Keratinocyte (primary cell): ENCODE data around the gene TELO2. TPM values are rescaled to one million over a fixed set of nuclear protein-coding genes. Genes with fewer than 3 reads are reported as not detected.

Experiments
- DNase-seq: peaks from one replicate; pipeline ENCODE4 v3.0.0-alpha.2; 2011; ENCODE audit warnings: low read depth, missing footprints, low spot score
- FAIRE-seq: peaks from 2 replicates; lab custom pipeline; 2011; peaks lifted over from hg19 to GRCh38; lab: Jason Lieb, UNC
- H2AFZ ChIP-seq: 2 replicates; pipeline ENCODE4 v1.6.0; 2012; ENCODE audit warnings: low read length, control low read depth, inconsistent platforms; ENCODE audit not compliant: control insufficient read depth
- H3K27ac ChIP-seq: 2 replicates; pipeline ENCODE4 v1.5.1; 2011; ENCODE audit warnings: low read length; ENCODE audit not compliant: control insufficient read depth, insufficient read depth
- H3K27me3 ChIP-seq: 3 replicates; pipeline ENCODE4 v1.6.0; 2011; ENCODE audit warnings: low read length; ENCODE audit not compliant: control insufficient read depth, insufficient read depth; ENCODE audit errors: extremely low read depth
- H3K36me3 ChIP-seq, 2 experiments: 2 replicates in 1 of 2; 3 replicates in 1 of 2; pipeline ENCODE4 v1.5.1; 2011; ENCODE audit warnings: low read length in 2 of 2, mild to moderate bottlenecking in 1 of 2; ENCODE audit not compliant: control insufficient read depth in 2 of 2, insufficient read depth in 2 of 2; ENCODE audit errors: extremely low read depth in 1 of 2
- H3K4me1 ChIP-seq: 3 replicates; pipeline ENCODE4 v1.5.1; 2011; ENCODE audit warnings: low read length; ENCODE audit not compliant: control insufficient read depth, insufficient read depth; ENCODE audit errors: extremely low read depth
- H3K4me2 ChIP-seq: 3 replicates; pipeline ENCODE4 v1.6.0; 2011; ENCODE audit warnings: low read depth, low read length; ENCODE audit not compliant: control insufficient read depth, insufficient read depth; ENCODE audit errors: extremely low read depth
- H3K4me3 ChIP-seq, 3 experiments: fragments of 200-600 bp in 1 of 3; sonication (generic) in 1 of 3; 2 replicates in 2 of 3; 3 replicates in 1 of 3; pipeline ENCODE4 v1.5.1; 2011 to 2016; ENCODE audit warnings: low read length in 3 of 3, mild to moderate bottlenecking in 3 of 3, control low read depth in 2 of 3, inconsistent platforms in 1 of 3, low read depth in 1 of 3, mixed read lengths in 1 of 3, mixed run types in 1 of 3, moderate library complexity in 1 of 3; ENCODE audit not compliant: control insufficient read depth in 2 of 3, insufficient read depth in 2 of 3; ENCODE audit errors: extremely low read depth in 1 of 3
- H3K79me2 ChIP-seq: 2 replicates; pipeline ENCODE4 v1.6.0; 2012; ENCODE audit warnings: low read length; ENCODE audit not compliant: control insufficient read depth, insufficient read depth
- H3K9ac ChIP-seq: 3 replicates; pipeline ENCODE4 v1.6.0; 2011; ENCODE audit warnings: low read length; ENCODE audit not compliant: control insufficient read depth, insufficient read depth; ENCODE audit errors: extremely low read depth
- H3K9me1 ChIP-seq: 3 replicates; pipeline ENCODE4 v1.6.0; 2011; ENCODE audit warnings: low read length; ENCODE audit not compliant: control insufficient read depth, insufficient read depth; ENCODE audit errors: extremely low read depth
- H3K9me3 ChIP-seq: 2 replicates; pipeline ENCODE4 v1.5.1; 2012; ENCODE audit warnings: low read depth, low read length; ENCODE audit not compliant: control insufficient read depth
- H4K20me1 ChIP-seq: 3 replicates; pipeline ENCODE4 v1.6.0; 2011; ENCODE audit warnings: low read length; ENCODE audit not compliant: control insufficient read depth, insufficient read depth; ENCODE audit errors: extremely low read depth
- CTCF ChIP-seq, 3 experiments: IDR thresholded peaks in 1 of 3; conservative IDR thresholded peaks in 1 of 3; optimal IDR thresholded peaks in 1 of 3; 2 replicates in 2 of 3; 3 replicates in 1 of 3; pipeline versions ENCODE3 to v1.5.1; 2011; ENCODE audit warnings: low read length in 3 of 3, mild to moderate bottlenecking in 3 of 3, moderate library complexity in 2 of 3, control low read depth in 1 of 3, inconsistent platforms in 1 of 3; ENCODE audit not compliant: insufficient read depth in 2 of 3; ENCODE audit errors: extremely low read depth in 1 of 3
- EZH2 ChIP-seq: IDR thresholded peaks from one replicate; pipeline ENCODE4 v1.6.1; 2012; ENCODE audit warnings: inconsistent platforms, mild to moderate bottlenecking, low read length, moderate library complexity
- dilution Hi-C: fragments of 300-500 bp; cut with MboI; formaldehyde crosslinking; loops from one replicate; pipeline ENCODE4 v1.7.0; 2020; ENCODE audit warnings: low sequenced_read_pairs; ENCODE audit not compliant: extremely low pct_ligation_motif_present
- polyA plus RNA-seq, 5 experiments: library from polyadenylated mRNA; depleted of rRNA in 3 of 5; stranded (reverse) in 3 of 5; stranded (forward) in 1 of 5; unstranded in 1 of 5; fragments of >200 nt; gene quantifications; 1 replicate in 1 of 5; 2 replicates in 3 of 5; 3 replicates in 1 of 5; pipeline versions ENCODE4 v1.2.1 to v1.2.3, GENCODE V29; 2011 to 2012; ENCODE audit warnings: missing spikeins in 2 of 5, low read depth in 1 of 5, low replicate concordance in 1 of 5

Gene TELO2
- polyA plus RNA-seq, 1 donor (not counting 4 experiments of a cell fraction or from before 2014, with no cell fraction given), result 7.9 TPM

GRCh38 chr16:1447965-1448364 is 45.2 kb upstream of the TELO2 start:
- H3K36me3 ChIP-seq, result peaks cover 0 to 25% of the 10 kb centered on the region in 2 experiments
- FAIRE-seq (no peak), DNase-seq (no peak)
- no peaks in the 10 kb centered on the region for H3K9me1 ChIP-seq
- H3K9ac ChIP-seq, result no peak overlapping the region
- dilution Hi-C loops, result no loop called here
- no peaks in the 10 kb centered on the region for H3K27me3 ChIP-seq
- no peak overlapping the region for H3K4me3 ChIP-seq
- H2AFZ ChIP-seq, result no peak overlapping the region
- H3K4me2 ChIP-seq, result no peak overlapping the region
- TF ChIP-seq EZH2 (no peak), CTCF (optimal IDR thresholded peaks at IDR 0.05 in 1 of 3, IDR thresholded peaks at IDR 0.05 in 1 of 3, conservative IDR thresholded peaks at IDR 0.05 in 1 of 3; ENCODE audit: extremely low read depth in 1 of 3, insufficient read depth in 2 of 3, low read length in 3 of 3) (no peak)
- H3K79me2 ChIP-seq, result no peaks in the 10 kb centered on the region
- H3K27ac ChIP-seq, result no peak overlapping the region
- H4K20me1 ChIP-seq, result no peaks in the 10 kb centered on the region
- H3K4me1 ChIP-seq, result no peaks in the 10 kb centered on the region
- H3K9me3 ChIP-seq, result no peaks in the 10 kb centered on the region

- H3K27ac ChIP-seq, result no peak overlapping the region
- no peak for TF ChIP-seq EZH2
- TF ChIP-seq CTCF (optimal IDR thresholded peaks at IDR 0.05 in 1 of 3, IDR thresholded peaks at IDR 0.05 in 1 of 3, conservative IDR thresholded peaks at IDR 0.05 in 1 of 3; ENCODE audit: extremely low read depth in 1 of 3, insufficient read depth in 2 of 3, low read length in 3 of 3), result no peak
- H3K9ac ChIP-seq, result no peak overlapping the region
- H3K4me2 ChIP-seq, result no peak overlapping the region
- DNase-seq (no peak), FAIRE-seq (no peak)
- H3K79me2 ChIP-seq, result no peaks in the 10 kb centered on the region
- no peaks in the 10 kb centered on the region for H3K9me1 ChIP-seq
- H3K4me3 ChIP-seq, result no peak overlapping the region
- no peaks in the 10 kb centered on the region for H4K20me1 ChIP-seq
- no peak overlapping the region for H2AFZ ChIP-seq
- H3K27me3 ChIP-seq, result no peaks in the 10 kb centered on the region
- H3K9me3 ChIP-seq, result no peaks in the 10 kb centered on the region
- dilution Hi-C loops, result no loop called here
- peaks cover 0 to 25% of the 10 kb centered on the region in 2 experiments for H3K36me3 ChIP-seq
- no peaks in the 10 kb centered on the region for H3K4me1 ChIP-seq
These were observed 44.5 kb upstream of the TELO2 start for GRCh38 chr16:1448536-1449116.
